OCI-LY1 (cell line): ENCODE results near the gene POLR1H.

Experiments
- CTCF ChIP-seq: fragments of 200-600 bp; sonication (generic), shearing (Covaris generic); IDR thresholded peaks from 2 replicates; pipeline ENCODE4 v1.5.1; 2017; ENCODE audit warnings: mild to moderate bottlenecking, antibody characterized with exemption, low read length, moderate library complexity, mixed read lengths
- EZH2 ChIP-seq: fragments of 200-600 bp; sonication (generic), shearing (Covaris generic); IDR thresholded peaks from 2 replicates; pipeline ENCODE4 v1.8.0; 2017; ENCODE audit warnings: borderline replicate concordance, mixed run types, mild to moderate bottlenecking, antibody characterized with exemption, low read length, moderate library complexity, mixed read lengths

DNA sequence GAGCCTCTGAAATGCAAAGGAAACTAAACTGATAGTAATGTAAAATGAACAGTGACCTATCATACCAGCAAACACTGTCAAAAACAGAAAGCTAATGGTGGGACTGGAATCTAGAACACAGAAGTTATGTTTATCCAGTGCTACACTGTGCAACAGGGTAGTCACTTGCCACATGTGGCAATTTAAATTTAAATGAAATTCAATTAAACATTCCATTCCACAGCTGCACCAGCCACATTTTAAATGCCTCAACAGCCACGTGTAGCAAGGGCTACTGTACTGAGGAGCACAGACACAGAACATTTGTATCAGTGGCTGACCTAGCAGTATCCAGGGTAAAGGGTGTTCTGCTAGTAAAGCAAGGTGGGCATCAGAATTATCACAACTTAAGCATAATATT, 5.6 kb upstream of the POLR1H start:
- TF ChIP-seq CTCF (no peak), EZH2 (no peak)
